Measurements from ENCODE around the gene KLK15.
"Not testable (repeated sequence)": the region's sequence is repeated elsewhere in the genome, so short reads cannot be mapped to it uniquely, and the experiment has no call there.

The KLK15 gene

DNA sequence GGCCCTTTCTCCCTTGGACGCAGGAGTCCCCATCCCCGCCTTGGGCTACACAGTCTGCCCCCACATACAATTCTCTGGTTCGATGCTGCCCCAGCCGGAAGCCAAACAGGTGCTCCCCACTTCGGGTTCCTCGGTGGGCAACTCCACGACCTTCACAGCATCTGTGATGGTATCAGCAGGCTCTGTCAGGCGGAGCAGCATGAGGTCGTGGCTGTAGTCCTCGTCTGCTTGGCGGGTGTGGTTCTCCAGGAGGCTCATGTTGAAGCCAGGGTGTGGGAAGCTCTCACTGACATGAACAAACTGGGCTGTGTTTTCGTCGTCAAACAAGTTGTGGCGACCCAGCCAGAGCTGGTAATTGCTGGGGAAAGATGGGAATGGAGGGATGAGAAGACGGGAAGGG is 13.3 kb downstream of the KLK15 start:
- no peak for DNase-seq

GRCh38 chr19:50819636-50820035 is 13.7 kb downstream of the KLK15 start:
- no peak for DNase-seq

GRCh38 chr19:50818859-50819472 is 14.4 kb downstream of the KLK15 start:
- no peak for DNase-seq

DNA sequence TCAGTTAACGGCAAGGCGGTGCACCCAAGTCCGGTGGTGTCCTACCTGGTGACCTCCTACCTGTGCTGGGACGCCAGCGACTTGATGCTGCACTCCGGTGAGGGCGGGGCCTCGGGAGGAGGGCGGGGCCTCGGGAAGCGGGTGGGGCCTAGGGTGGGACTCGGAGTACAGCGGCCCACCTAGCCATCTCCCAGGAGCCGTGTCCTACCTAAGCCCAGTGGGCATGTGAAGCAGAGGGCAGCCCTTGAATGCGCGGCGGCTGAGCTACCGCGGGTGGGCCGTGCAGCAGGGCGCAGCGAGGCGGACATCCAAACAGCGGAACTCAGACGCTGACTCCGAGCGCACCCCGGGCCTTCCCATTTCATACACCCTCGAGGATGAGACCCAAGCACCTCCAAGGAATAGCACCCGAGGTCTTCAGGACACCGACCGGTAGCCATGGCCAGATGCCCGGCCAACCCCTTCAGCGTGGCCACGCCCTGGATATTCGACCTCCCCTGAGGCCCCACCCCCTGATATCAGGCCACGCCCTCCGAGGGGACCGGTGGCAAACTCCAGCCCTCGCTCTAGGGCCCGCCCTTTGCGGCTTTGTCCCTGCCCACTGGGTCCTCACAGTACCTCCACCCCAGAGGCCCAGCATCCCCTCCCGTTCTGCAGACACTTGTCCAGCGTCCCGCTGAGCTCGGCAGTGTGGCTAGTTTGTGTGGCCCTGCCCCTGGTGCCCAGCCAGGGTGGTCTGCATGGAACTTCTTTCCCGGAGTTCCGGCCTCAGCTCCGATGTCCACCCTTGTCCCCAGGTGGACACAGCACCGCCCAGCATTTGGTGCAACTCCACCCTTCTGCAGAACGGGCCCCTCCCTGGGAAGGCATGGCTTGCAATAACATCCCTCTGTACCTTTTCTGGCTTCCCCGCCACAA is 15.2 kb downstream of the KLK15 start:
- DNase-seq, result peak; percentile 80

GRCh38 chr19:50815439-50815838 is 17.9 kb downstream of the KLK15 start:
- DNase-seq, result no peak

GRCh38 chr19:50814883-50815282 is 18.5 kb downstream of the KLK15 start:
- DNase-seq, result no peak

GRCh38 chr19:50812474-50812873 is 20.9 kb downstream of the KLK15 start:
- no peak for DNase-seq

GRCh38 chr19:50811622-50812238 is 21.6 kb downstream of the KLK15 start:
- not testable (repeated sequence) for DNase-seq

GRCh38 chr19:50808856-50809255 is 24.5 kb downstream of the KLK15 start:
- no peak for DNase-seq

GRCh38 chr19:50804420-50805272 is 28.7 kb downstream of the KLK15 start:
- peak; percentile 99 for DNase-seq

GRCh38 chr19:50803633-50804419 is 29.5 kb downstream of the KLK15 start:
- DNase-seq, result peak; percentile 36

GRCh38 chr19:50801107-50801506 is 32.3 kb downstream of the KLK15 start:
- DNase-seq, result no peak

- DNase-seq, result no peak
Measured at GRCh38 chr19:50799547-50799851, 33.9 kb downstream of the KLK15 start.

DNA sequence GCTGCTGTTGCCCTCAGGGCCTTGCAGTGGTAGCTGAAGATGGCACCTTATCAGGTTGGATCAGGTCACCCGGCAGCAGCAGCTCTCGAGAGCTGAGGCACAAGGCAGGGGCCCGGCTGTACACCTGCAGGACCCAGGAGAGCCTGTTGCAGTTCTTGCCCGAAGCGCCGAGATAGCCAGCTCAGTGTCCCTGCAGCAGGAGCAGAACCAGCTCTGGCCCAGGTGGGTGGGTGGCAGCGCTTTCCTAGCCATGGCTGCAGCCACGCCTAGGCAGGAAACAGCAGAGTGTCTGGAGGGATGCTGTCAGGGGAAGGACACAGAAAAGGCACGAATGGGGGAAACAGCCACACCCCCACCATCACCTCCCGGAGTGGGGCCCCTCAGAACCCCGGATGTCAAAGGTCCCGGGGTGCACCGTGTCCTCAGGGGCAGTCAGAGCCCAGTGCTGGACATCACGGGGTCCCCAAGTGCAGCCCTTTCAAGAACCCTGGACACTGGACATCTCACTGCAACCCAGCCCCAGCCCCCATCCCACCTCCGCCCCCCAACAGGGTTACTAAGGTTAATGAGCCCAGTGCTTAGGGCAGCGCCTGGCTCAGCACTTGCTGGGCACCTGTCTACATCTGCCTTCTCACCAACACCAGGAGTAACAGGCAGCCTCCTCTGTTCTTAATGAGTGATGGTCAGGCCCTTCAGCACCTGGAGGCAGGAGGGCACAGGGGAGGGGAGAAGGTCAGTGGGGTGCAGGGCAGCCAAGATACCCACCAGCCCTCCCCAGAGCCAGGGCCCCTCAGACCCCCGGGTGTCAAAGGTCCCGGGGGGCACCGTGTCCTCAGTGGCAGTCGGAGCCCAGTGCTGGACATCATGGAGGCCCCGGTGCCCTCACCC is 34.5 kb downstream of the KLK15 start:
- DNase-seq, result no peak

DNA sequence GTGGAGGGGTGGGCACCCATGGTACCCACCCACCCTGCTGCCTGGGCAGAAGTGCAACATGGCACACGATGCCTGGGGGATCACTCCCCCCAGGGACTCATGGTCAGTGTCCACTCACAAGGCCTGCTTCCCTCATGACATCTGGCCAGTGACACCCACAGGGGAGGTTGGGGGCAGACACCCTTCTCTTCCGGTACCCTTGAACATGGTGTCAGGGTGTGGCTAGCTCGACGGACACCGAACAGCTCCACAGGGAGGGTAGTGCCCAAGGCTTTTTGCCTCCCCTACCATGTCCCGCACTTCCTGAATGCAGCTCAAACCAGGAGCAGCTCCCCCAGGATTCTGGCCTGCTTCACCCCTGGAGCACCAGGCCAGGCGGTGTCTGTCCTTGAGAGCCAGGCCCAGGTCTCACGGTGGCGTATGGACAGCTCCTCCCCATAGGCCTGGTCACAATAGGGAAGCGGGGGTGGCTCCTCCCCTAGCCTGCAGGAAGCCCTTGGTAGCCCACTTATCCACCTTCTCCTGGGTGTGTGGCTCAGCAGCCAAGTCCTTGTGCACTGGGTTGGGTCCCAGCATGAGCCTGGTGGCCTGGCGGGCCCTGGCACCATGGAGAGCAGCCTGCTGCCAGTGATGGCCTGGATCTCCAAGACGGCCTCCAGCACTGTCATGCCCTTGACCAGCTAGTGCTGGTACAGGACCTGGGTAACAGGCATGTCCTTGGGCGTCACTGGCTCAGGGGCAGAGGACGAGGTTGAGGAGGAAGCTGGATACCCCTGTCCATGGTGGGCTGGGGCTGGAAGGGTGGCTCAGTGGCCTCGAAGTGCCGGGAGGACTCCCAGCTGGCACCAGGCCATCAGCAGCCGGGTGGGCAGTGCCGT is 35.4 kb downstream of the KLK15 start:
- DNase-seq, result no peak

GRCh38 chr19:50797429-50797780 is 36.0 kb downstream of the KLK15 start:
- DNase-seq, result no peak

- DNase-seq, result no peak
Measured at GRCh38 chr19:50796634-50797428, 36.5 kb downstream of the KLK15 start.

DNA sequence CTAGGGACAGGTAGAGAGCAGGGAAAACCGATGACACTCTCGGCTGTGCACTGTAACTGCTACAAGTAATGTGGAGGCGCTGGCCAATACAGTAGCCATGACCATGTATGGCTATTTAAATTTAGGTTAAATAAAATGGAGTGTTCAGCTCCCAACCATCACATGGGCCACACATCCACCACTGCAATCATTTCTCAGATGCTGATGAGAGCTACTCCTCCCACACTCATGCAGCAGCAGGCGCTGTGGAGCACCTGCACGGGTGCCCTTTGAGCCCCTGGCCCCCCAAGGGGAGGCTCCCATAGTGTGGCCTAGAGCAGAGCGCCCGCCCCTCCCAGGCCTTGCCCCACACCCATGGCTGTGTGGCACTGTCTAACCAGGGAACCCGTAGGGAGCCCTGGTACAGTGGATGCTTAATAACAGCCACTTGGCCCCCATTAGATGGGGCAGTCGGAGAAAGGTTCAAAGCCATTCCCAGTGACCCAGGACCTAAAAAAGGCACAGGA is 37.2 kb downstream of the KLK15 start:
- peak; percentile 43 for DNase-seq

DNA sequence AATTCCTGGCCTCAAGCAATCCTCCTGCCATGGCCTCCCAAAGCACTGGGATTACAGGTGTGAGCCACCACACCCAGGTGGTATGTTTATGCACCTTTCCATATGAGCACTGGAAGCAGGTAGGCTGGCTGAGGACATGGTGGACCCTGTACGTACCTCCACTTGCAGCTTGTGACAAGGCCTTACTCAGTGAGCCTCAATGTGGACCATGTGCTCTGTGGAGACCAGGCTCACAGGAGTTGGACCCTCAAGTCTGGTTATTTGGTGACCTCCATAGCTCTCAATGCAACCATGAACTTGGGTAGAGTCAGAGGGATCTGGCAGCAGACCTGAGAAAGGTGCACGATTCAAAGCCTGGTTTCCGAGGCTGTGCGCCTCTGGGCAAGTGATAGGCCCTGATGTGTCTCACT is 37.7 kb downstream of the KLK15 start:
- peak; percentile 41 for DNase-seq
